Caki2 (cell line): ENCODE measurements around the gene OVOL2. TPM values are rescaled to one million over a fixed set of nuclear protein-coding genes. Genes with fewer than 3 reads are reported as not detected.

Experiments used
- DNase-seq: peaks from one replicate; pipeline ENCODE4 v3.0.0-alpha.2; 2015; ENCODE audit warnings: low read depth
- in situ Hi-C: cut with HindIII; loops from 2 replicates; pipeline ENCODE4 v1.10.0; 2016; ENCODE audit warnings: low sequenced_read_pairs, low pct_unique_long_range_greater_than_20kb, mixed read lengths
- total RNA-seq: library from RNA; depleted of rRNA; stranded (reverse); fragments of >200 nt; shearing (Covaris generic); gene quantifications from 2 replicates; pipeline ENCODE4 v1.2.3, GENCODE V29; 2014; ENCODE audit warnings: low replicate concordance

The OVOL2 gene
- total RNA-seq, 1 experiment from 2014 or later = 1.8 TPM

- no peak for DNase-seq
- in situ Hi-C loops = no loop called here
These were observed 6.0 kb upstream of the OVOL2 start for GRCh38 chr20:18063676-18064075.

- in situ Hi-C loops = no loop called here
- DNase-seq = no peak
These were observed 1.9 kb upstream of the OVOL2 start for GRCh38 chr20:18059603-18060002.

GRCh38 chr20:18058661-18059467 is 1.1 kb upstream of the OVOL2 start:
- in situ Hi-C loops = no loop called here
- DNase-seq = no peak

- no peak for DNase-seq
- in situ Hi-C loops = no loop called here
These were observed 256 bp upstream of the OVOL2 start for GRCh38 chr20:18057994-18058349.

GRCh38 chr20:18056174-18057100 is 1.3 kb downstream of the OVOL2 start:
- no peak for DNase-seq
- in situ Hi-C loops = no loop called here

GRCh38 chr20:18055261-18055660 is 2.5 kb downstream of the OVOL2 start:
- DNase-seq = no peak
- in situ Hi-C loops = no loop called here

GRCh38 chr20:18052856-18053255 is 4.9 kb downstream of the OVOL2 start:
- in situ Hi-C loops = no loop called here
- DNase-seq = no peak

GRCh38 chr20:18050628-18051027 is 7.1 kb downstream of the OVOL2 start:
- no peak for DNase-seq
- in situ Hi-C loops = no loop called here

- no peak for DNase-seq
- in situ Hi-C loops = no loop called here
These were observed 9.5 kb downstream of the OVOL2 start for GRCh38 chr20:18048176-18048575.

- no peak for DNase-seq
- in situ Hi-C loops = no loop called here
These were observed 11.2 kb downstream of the OVOL2 start for GRCh38 chr20:18046535-18046934.

GRCh38 chr20:18042229-18042628 is 15.5 kb downstream of the OVOL2 start:
- no peak for DNase-seq
- in situ Hi-C loops = no loop called here

GRCh38 chr20:18041462-18041861 is 16.3 kb downstream of the OVOL2 start:
- in situ Hi-C loops = no loop called here
- no peak for DNase-seq

- in situ Hi-C loops = no loop called here
These were observed 18.7 kb downstream of the OVOL2 start for GRCh38 chr20:18039063-18039462.

GRCh38 chr20:18034039-18034438 is 23.7 kb downstream of the OVOL2 start:
- in situ Hi-C loops = no loop called here
- no peak for DNase-seq

More at GRCh38 chr20:18039063-18039462, 18.7 kb downstream of the OVOL2 start:
- no peak for DNase-seq

- no peak for DNase-seq
- in situ Hi-C loops = no loop called here
These were observed 24.5 kb downstream of the OVOL2 start for GRCh38 chr20:18032977-18033892.

- in situ Hi-C loops = no loop called here
- DNase-seq = no peak
These were observed 25.7 kb downstream of the OVOL2 start for GRCh38 chr20:18031888-18032509.

GRCh38 chr20:18031050-18031449 is 26.7 kb downstream of the OVOL2 start:
- no peak for DNase-seq
- in situ Hi-C loops = no loop called here

- DNase-seq = no peak
- in situ Hi-C loops = no loop called here
These were observed 27.7 kb downstream of the OVOL2 start for GRCh38 chr20:18030020-18030419.
